ENCODE data around the gene SNX30. TPM values are rescaled to one million over a fixed set of nuclear protein-coding genes. Genes with fewer than 3 reads are reported as not detected.

The SNX30 gene
- total RNA-seq, 4 donors from 2014 or later, result 18.2 to 46.4 (median 26.2) TPM

DNA sequence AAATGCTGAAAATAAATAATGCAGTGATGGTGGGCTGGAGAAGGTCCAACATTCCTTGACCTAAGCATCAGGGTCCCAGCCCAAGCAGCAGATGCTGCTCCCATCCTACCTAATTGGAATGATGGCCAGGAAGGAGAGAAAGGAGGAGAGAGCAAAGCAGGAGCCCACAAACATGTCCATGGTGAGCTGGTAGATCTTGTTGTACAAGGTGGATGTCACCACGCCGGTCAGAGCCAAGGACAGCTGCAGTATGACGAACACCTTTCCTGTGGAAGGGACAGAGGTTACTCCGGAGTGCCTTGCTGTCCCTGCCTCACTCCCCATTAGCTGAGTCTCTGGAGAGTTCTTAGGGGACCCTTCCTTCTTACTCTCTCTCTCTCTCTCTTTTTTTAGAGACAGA lies 135.8 kb downstream of the SNX30 start:
- TF ChIP-seq, protein P1, sequence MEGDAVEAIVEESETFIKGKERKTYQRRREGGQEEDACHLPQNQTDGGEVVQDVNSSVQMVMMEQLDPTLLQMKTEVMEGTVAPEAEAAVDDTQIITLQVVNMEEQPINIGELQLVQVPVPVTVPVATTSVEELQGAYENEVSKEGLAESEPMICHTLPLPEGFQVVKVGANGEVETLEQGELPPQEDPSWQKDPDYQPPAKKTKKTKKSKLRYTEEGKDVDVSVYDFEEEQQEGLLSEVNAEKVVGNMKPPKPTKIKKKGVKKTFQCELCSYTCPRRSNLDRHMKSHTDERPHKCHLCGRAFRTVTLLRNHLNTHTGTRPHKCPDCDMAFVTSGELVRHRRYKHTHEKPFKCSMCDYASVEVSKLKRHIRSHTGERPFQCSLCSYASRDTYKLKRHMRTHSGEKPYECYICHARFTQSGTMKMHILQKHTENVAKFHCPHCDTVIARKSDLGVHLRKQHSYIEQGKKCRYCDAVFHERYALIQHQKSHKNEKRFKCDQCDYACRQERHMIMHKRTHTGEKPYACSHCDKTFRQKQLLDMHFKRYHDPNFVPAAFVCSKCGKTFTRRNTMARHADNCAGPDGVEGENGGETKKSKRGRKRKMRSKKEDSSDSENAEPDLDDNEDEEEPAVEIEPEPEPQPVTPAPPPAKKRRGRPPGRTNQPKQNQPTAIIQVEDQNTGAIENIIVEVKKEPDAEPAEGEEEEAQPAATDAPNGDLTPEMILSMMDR (IDR thresholded peaks at IDR 0.05), result no peak
- Histone ChIP-seq H3K4me3 (no peak overlapping the region), H3K27ac (no peak overlapping the region), H3K36me3 (peaks cover 0 to 2% (median 0%) of the 10 kb centered on the region in 3 donors), H3K4me1 (peaks cover 0 to 10% (median 0%) of the 10 kb centered on the region in 4 donors), H3K27me3 (peaks cover 0 to 11% of the 10 kb centered on the region in 2 donors), H3K9me3 (no peaks in the 10 kb centered on the region)
- DNase-seq, result no peak

DNA sequence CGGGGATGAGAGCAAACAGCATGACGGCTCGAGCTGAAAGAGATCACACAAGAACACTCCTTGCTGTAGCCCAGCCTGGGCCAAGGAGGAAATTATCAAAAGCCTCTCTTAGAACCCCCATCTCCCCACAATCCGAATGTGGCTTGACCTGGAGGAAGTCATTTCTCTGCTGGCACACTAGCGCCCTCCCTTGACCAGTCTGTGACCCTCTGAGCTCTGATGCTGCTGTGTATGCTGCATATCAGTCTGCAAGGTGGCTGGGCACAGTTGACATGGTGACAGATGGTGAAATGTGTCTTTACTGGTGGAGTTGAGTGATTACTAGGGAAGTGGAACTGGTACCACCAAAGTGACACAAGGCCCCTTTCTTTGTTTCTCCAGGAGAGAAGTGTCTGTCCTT lies 136.8 kb downstream of the SNX30 start:
- Histone ChIP-seq H3K27ac (no peak overlapping the region), H3K9me3 (no peaks in the 10 kb centered on the region), H3K36me3 (no peaks in the 10 kb centered on the region), H3K27me3 (peaks cover 0 to 11% of the 10 kb centered on the region in 2 donors), H3K4me3 (no peak overlapping the region), H3K4me1 (peaks cover 0 to 10% (median 0%) of the 10 kb centered on the region in 4 donors)
- TF ChIP-seq POLR2A (IDR thresholded peaks at IDR 0.05), result no peak
- TF ChIP-seq, protein P1 (IDR thresholded peaks at IDR 0.05), result peak in 1 of 6 experiments; percentile 13
- DNase-seq, result no peak

DNA sequence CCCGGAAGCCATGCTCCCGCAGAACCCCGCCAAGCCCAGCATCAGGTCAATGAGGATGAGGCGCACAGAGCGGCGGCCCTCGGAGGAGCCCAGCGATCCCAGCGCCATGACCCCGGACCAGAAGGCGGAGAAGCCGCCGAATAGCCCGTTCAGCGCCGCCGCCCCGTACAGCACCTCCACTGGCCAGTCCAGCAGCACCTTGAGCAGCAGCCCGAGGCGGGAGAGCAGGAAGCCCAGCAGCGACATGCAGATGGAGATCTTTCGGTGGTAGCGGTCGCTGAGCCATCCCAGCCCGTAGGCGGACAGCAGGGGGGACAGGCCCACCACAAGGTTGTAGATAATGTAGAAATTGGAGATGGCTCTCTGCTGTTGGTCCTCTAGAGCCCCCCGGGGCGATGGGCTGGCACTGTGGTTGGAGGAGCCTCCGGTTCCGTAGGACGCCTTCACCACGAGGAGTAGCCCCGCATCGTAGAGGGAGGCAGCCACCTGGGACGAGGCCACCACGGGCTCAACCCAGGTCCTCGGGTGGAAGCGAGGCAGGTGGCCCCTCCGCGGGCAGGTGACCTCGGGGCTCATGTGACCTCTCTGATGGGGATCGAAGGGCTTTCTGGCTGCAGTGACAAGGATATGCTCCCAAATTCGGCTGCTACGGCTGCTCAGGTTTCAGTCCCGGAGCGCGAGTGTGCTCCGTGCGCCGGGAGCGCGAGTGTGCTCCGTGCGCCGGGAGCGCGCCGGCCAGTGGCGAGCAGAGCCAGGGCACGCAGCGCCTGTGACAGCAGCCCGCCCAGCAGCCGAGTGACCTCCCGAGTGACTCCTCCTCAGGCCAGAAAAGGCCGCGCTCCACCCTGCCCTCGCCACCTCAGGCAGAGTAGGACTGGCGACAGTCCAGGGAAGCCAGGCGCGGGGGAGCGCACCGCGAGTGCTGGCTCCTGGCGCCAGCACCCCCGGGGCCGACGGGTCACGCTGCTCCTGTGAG lies 139.8 kb downstream of the SNX30 start, which contains the start of gene SLC46A2:
Gene SLC46A2, minus strand, starts transcription at position 771 of the 976 bp plus-strand sequence. Its CDS starts 195 bp downstream, at position 576.
- peaks cover 0 to 11% of the 10 kb centered on the region in 2 donors for H3K27me3 ChIP-seq
- H3K9me3 ChIP-seq, result no peaks in the 10 kb centered on the region
- H3K4me3 ChIP-seq, result peak within 1 kb of the TSS in 2 of 4 donors; percentile 26 to 40
- H3K4me1 ChIP-seq, result peaks cover 0 to 10% (median 0%) of the 10 kb centered on the region in 4 donors
- H3K27ac ChIP-seq, result no peak within 1 kb of the TSS
- no peak for DNase-seq
- no peak for TF ChIP-seq POLR2A (IDR thresholded peaks at IDR 0.05)
- TF ChIP-seq, protein P1 (IDR thresholded peaks at IDR 0.05), result no peak
- H3K36me3 ChIP-seq, result no peaks in the 10 kb centered on the region

DNA sequence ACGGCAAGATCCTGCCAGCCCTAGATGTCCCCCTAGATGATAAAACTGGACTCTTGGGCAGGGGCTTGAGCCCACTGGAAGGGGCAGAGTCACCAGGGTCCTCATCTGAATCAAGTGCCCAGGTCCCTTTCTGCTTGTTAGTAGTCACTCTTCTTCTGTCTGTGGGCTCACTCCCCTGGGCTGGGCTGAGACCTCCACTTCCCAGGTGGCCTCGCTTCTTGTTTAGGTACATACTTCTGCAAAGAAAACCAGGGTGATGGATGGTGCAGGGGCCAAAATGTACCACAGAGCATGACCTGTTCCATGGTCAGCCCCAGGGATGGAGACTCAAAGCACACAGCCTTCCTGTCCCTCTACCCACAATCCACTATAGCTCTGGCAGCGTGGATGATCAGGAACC lies 141.0 kb downstream of the SNX30 start:
- Histone ChIP-seq H3K36me3 (no peaks in the 10 kb centered on the region), H3K27me3 (peaks cover 0 to 11% of the 10 kb centered on the region in 2 donors), H3K9me3 (no peaks in the 10 kb centered on the region), H3K27ac (no peak overlapping the region), H3K4me1 (peaks cover 0 to 10% (median 0%) of the 10 kb centered on the region in 4 donors), H3K4me3 (no peak overlapping the region)
- no peak for DNase-seq
- TF ChIP-seq, protein P1 (IDR thresholded peaks at IDR 0.05), result no peak
- TF ChIP-seq POLR2A (IDR thresholded peaks at IDR 0.05), result no peak

DNA sequence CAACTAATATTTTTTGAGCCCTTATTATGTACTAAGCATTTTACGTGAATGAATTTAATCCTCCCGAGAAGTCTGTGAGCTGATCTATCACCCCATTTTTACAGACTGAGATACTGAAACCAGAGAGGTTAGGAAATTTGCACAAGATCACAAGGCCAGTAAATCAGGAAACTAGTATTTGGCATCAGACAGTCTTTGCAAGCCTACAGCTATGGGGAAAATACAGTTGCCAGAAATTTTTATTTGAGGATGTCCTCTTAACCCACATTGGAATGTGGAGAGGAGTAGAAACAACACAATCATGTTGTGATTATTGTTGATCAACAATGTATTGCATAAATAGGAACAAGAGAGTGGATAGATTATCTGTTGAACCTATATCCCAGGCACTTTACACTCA lies 142.4 kb downstream of the SNX30 start:
- Histone ChIP-seq H3K27ac (no peak overlapping the region), H3K9me3 (no peaks in the 10 kb centered on the region), H3K4me1 (peaks cover 0 to 10% (median 0%) of the 10 kb centered on the region in 4 donors), H3K4me3 (no peak overlapping the region), H3K36me3 (no peaks in the 10 kb centered on the region), H3K27me3 (peaks cover 0 to 11% of the 10 kb centered on the region in 2 donors)
- no peak for DNase-seq
- TF ChIP-seq, protein P1 (IDR thresholded peaks at IDR 0.05), result no peak
- no peak for TF ChIP-seq POLR2A (IDR thresholded peaks at IDR 0.05)

Measured in Peyer's patch (tissue), 4 donors.